H9 (cell line): ENCODE results near the gene PARVB. TPM values are rescaled to one million over a fixed set of nuclear protein-coding genes. Genes with fewer than 3 reads are reported as not detected.

ENCODE experiments used
- DNase-seq: peaks from one replicate; pipeline ENCODE4 v3.0.0-alpha.2; 2017
- H2AFZ ChIP-seq: one replicate; pipeline ENCODE4 v1.6.1; 2013; ENCODE audit warnings: mild to moderate bottlenecking, low read length, control low read depth, moderate library complexity
- H2AK5ac ChIP-seq: 2 replicates; pipeline ENCODE4 v1.6.1; 2013; ENCODE audit warnings: low read length, control low read depth, mixed read lengths; ENCODE audit not compliant: insufficient read length
- H2BK120ac ChIP-seq: one replicate; pipeline ENCODE4 v1.6.1; 2013; ENCODE audit warnings: low read depth, mild to moderate bottlenecking, low read length, control low read depth, inconsistent platforms; ENCODE audit not compliant: poor library complexity, severe bottlenecking
- H2BK12ac ChIP-seq: 2 replicates; pipeline ENCODE4 v1.6.1; 2013; ENCODE audit warnings: low read length, control low read depth, mixed read lengths, low read depth; ENCODE audit not compliant: insufficient read length
- H2BK15ac ChIP-seq: 2 replicates; pipeline ENCODE4 v1.6.1; 2013; ENCODE audit warnings: low read depth, low read length, control low read depth
- H2BK20ac ChIP-seq: one replicate; pipeline ENCODE4 v1.6.1; 2013; ENCODE audit warnings: low read depth, mild to moderate bottlenecking, low read length, control low read depth, inconsistent platforms; ENCODE audit not compliant: poor library complexity, severe bottlenecking
- H2BK5ac ChIP-seq: 2 replicates; pipeline ENCODE4 v1.6.1; 2013; ENCODE audit warnings: low read length, control low read depth, mixed read lengths; ENCODE audit not compliant: insufficient read length
- H3K14ac ChIP-seq: 2 replicates; pipeline ENCODE4 v1.6.1; 2013; ENCODE audit warnings: low read length, control low read depth; ENCODE audit not compliant: insufficient read depth
- H3K18ac ChIP-seq: 2 replicates; pipeline ENCODE4 v1.6.1; 2013; ENCODE audit warnings: low read depth, mild to moderate bottlenecking, mixed read lengths, low read length, control low read depth; ENCODE audit not compliant: insufficient read length
- H3K23ac ChIP-seq: 2 replicates; pipeline ENCODE4 v1.6.1; 2013; ENCODE audit warnings: low read length, control low read depth, mixed read lengths, low read depth; ENCODE audit not compliant: insufficient read length
- H3K23me2 ChIP-seq: 2 replicates; pipeline ENCODE4 v1.6.1; 2013; ENCODE audit warnings: low read depth, mild to moderate bottlenecking, mixed read lengths, low read length, control low read depth; ENCODE audit not compliant: insufficient read length, poor library complexity, severe bottlenecking
- H3K27ac ChIP-seq: 2 replicates; pipeline ENCODE4 v1.5.1; 2013; ENCODE audit warnings: low read length, control low read depth, mixed read lengths, low read depth; ENCODE audit not compliant: insufficient read length
- H3K27me3 ChIP-seq: 2 replicates; pipeline ENCODE4 v1.6.1; 2013; ENCODE audit warnings: low read length, control low read depth, inconsistent platforms; ENCODE audit not compliant: insufficient read depth
- H3K4ac ChIP-seq: 2 replicates; pipeline ENCODE4 v1.6.1; 2013; ENCODE audit warnings: low read depth, mild to moderate bottlenecking, control low read depth, inconsistent platforms, low read length, moderate library complexity
- H3K4me1 ChIP-seq: 2 replicates; pipeline ENCODE4 v1.6.1; 2013; ENCODE audit warnings: low read length, control low read depth, inconsistent platforms; ENCODE audit not compliant: insufficient read depth
- H3K4me2 ChIP-seq: 2 replicates; pipeline ENCODE4 v1.6.1; 2013; ENCODE audit warnings: low read length, control low read depth, mixed read lengths; ENCODE audit not compliant: insufficient read length, insufficient read depth
- H3K56ac ChIP-seq: 2 replicates; pipeline ENCODE4 v1.6.1; 2013; ENCODE audit warnings: low read depth, mild to moderate bottlenecking, mixed read lengths, low read length, control low read depth; ENCODE audit not compliant: insufficient read length
- H3K79me1 ChIP-seq: 2 replicates; pipeline ENCODE4 v1.6.1; 2013; ENCODE audit warnings: low read depth, mild to moderate bottlenecking, moderate library complexity, low read length, control low read depth, inconsistent platforms; ENCODE audit not compliant: insufficient read depth, poor library complexity, severe bottlenecking
- H3K79me2 ChIP-seq: 2 replicates; pipeline ENCODE4 v1.6.1; 2013; ENCODE audit warnings: low read length, control low read depth, inconsistent platforms; ENCODE audit not compliant: insufficient read depth
- H3K9ac ChIP-seq: 2 replicates; pipeline ENCODE4 v1.6.1; 2013; ENCODE audit warnings: low read length, control low read depth, mixed read lengths; ENCODE audit not compliant: insufficient read length; ENCODE audit errors: extremely low read depth
- H3K9me3 ChIP-seq: one replicate; pipeline ENCODE4 v1.6.1; 2013; ENCODE audit warnings: low read depth, low read length, inconsistent platforms; ENCODE audit not compliant: control insufficient read depth
- H3T11ph ChIP-seq: one replicate; pipeline ENCODE4 v1.6.1; 2013; ENCODE audit warnings: mild to moderate bottlenecking, low read length, control low read depth, inconsistent platforms
- H4K20me1 ChIP-seq: one replicate; pipeline ENCODE4 v1.6.1; 2013; ENCODE audit not compliant: control insufficient read depth, insufficient read length, insufficient read depth
- H4K5ac ChIP-seq: 2 replicates; pipeline ENCODE4 v1.6.1; 2013; ENCODE audit warnings: low read depth, mild to moderate bottlenecking, mixed read lengths, low read length, control low read depth; ENCODE audit not compliant: insufficient read length
- H4K8ac ChIP-seq: replicated peaks from 2 replicates; pipeline ENCODE4 v1.6.1; 2013; ENCODE audit warnings: low read length, control low read depth, mixed read lengths, low read depth; ENCODE audit not compliant: insufficient read length
- H4K91ac ChIP-seq: 2 replicates; pipeline ENCODE4 v1.6.1; 2013; ENCODE audit warnings: low read depth, mild to moderate bottlenecking, moderate library complexity, mixed read lengths, low read length, control low read depth; ENCODE audit not compliant: insufficient read length
- H3K27ac Mint-ChIP-seq, 3 experiments: 2 replicates in 2 of 3; 3 replicates in 1 of 3; pipeline ENCODE4 v1.8.0; 2020 to 2021; ENCODE audit warnings: mixed read lengths in 3 of 3, mild to moderate bottlenecking in 1 of 3, moderate library complexity in 1 of 3
- H3K27me3 Mint-ChIP-seq: 2 replicates; pipeline ENCODE4 v1.8.0; 2021; ENCODE audit warnings: low read depth, mild to moderate bottlenecking, moderate library complexity, mixed read lengths
- H3K36me3 Mint-ChIP-seq, 3 experiments: 2 replicates in 2 of 3; 3 replicates in 1 of 3; pipeline ENCODE4 v1.8.0; 2020 to 2021; ENCODE audit warnings: low read depth in 3 of 3, mixed read lengths in 3 of 3; ENCODE audit not compliant: insufficient read depth in 1 of 3
- H3K4me1 Mint-ChIP-seq, 2 experiments: 2 replicates each; pipeline ENCODE4 v1.8.0; 2020; ENCODE audit warnings: mixed read lengths in 2 of 2
- H3K4me3 Mint-ChIP-seq, 2 experiments: 2 replicates in 1 of 2; 3 replicates in 1 of 2; pipeline ENCODE4 v1.8.0; 2020 to 2021; ENCODE audit warnings: mild to moderate bottlenecking in 2 of 2, mixed read lengths in 2 of 2, moderate library complexity in 1 of 2
- H3K9me3 Mint-ChIP-seq, 2 experiments: 2 replicates in 1 of 2; 3 replicates in 1 of 2; pipeline ENCODE4 v1.8.0; 2020; ENCODE audit warnings: mild to moderate bottlenecking in 2 of 2, mixed read lengths in 2 of 2, moderate library complexity in 1 of 2
- WGBS: extraction: QIAGEN DNeasy Blood & Tissue Kit; methylation state at CpG from one replicate; pipeline ENCODE4 v1.1.7; 2013; ENCODE audit warnings: missing lambda C conversion rate, low lambda C conversion rate, mixed read lengths; ENCODE audit not compliant: insufficient read length; ENCODE audit errors: extremely low coverage; 5-methylcytosine and 5-hydroxymethylcytosine counted together
- total RNA-seq: library from RNA; stranded (reverse); gene quantifications from 2 replicates; pipeline ENCODE4 v1.2.1, GENCODE V29; 2021
- TF ChIP-seq, protein P1 (sequence below): fragments of 200-600 bp; sonication (generic); conservative IDR thresholded peaks from 3 replicates; pipeline ENCODE4 v1.8.0; 2021; ENCODE audit warnings: antibody characterized with exemption, mild to moderate bottlenecking

Gene PARVB
- total RNA-seq, 1 experiment from 2014 or later = 15.6 TPM

DNA sequence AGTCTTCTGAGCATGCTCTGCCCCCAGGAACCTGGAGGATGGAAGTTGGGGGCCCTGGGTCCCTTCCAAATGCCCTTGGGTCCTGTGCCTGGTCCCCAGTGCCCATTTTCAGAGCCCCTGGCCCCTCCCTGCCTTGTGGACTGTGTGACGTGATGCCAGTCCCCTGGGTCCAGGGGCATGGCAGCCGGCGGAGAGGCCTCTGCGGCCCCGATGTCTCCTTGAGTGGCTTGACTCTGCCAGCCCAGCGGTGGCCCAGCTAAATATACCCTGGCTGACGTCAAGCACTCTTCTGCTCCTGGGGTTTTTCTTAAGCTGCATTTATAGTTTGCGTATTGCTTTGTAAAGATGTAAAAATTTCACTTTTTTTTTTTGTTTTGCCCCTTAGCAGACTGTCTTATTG lies 121.4 kb downstream of the PARVB start:
- Histone ChIP-seq H3K27me3 (no peaks in the 10 kb centered on the region), H4K5ac (no peak overlapping the region), H4K20me1 (no peaks in the 10 kb centered on the region), H3K9ac (no peak overlapping the region), H2BK12ac (no peak overlapping the region), H2BK5ac (no peak overlapping the region), H2BK120ac (no peak overlapping the region), H3K4me2 (no peak overlapping the region), H2AFZ (no peak overlapping the region), H3K79me1 (no peaks in the 10 kb centered on the region), H3K4me1 (peaks cover 25% of the 10 kb centered on the region), H3K27ac (no peak overlapping the region), H3K56ac (no peak overlapping the region), H3K79me2 (no peaks in the 10 kb centered on the region), H3K4ac (peak overlapping the region; percentile 19), H3K23ac (no peak overlapping the region), H2AK5ac (no peak overlapping the region), H4K91ac (peak overlapping the region; percentile 43), H2BK15ac (no peak overlapping the region), H3K14ac (0 out of 2 replicates have a peak overlapping the region, but pooled peaks have one; percentile 20), H3K18ac (no peak overlapping the region), H3K23me2 (no peaks in the 10 kb centered on the region), H2BK20ac (no peak overlapping the region), H4K8ac (peak overlapping the region; percentile 99), H3K9me3 (no peaks in the 10 kb centered on the region), H3T11ph (no peak overlapping the region)
- Mint-ChIP-seq H3K27ac (peak overlapping the region; percentile 98 to 99 (median 99); a peak in 4 of 7 replicates), H3K9me3 (peaks cover 0 to 5% of the 10 kb centered on the region in 2 experiments; a peak in 1 of 5 replicates), H3K4me3 (no peak overlapping the region), H3K36me3 (peaks cover 0 to 3% (median 0%) of the 10 kb centered on the region in 3 experiments; a peak in 1 of 7 replicates), H3K27me3 (no peaks in the 10 kb centered on the region; the same call in 1 of the 2 replicates), H3K4me1 (peaks cover 59 to 63% of the 10 kb centered on the region in 2 experiments)
- WGBS = no CpG with 5 or more reads among the region's 8 CpGs
- TF ChIP-seq, protein P1, sequence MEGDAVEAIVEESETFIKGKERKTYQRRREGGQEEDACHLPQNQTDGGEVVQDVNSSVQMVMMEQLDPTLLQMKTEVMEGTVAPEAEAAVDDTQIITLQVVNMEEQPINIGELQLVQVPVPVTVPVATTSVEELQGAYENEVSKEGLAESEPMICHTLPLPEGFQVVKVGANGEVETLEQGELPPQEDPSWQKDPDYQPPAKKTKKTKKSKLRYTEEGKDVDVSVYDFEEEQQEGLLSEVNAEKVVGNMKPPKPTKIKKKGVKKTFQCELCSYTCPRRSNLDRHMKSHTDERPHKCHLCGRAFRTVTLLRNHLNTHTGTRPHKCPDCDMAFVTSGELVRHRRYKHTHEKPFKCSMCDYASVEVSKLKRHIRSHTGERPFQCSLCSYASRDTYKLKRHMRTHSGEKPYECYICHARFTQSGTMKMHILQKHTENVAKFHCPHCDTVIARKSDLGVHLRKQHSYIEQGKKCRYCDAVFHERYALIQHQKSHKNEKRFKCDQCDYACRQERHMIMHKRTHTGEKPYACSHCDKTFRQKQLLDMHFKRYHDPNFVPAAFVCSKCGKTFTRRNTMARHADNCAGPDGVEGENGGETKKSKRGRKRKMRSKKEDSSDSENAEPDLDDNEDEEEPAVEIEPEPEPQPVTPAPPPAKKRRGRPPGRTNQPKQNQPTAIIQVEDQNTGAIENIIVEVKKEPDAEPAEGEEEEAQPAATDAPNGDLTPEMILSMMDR = no peak
- DNase-seq = no peak
